GM23248 (cell line): ENCODE data around the gene OOSP3.

Experiments used
- EZH2 ChIP-seq: fragments of 200-600 bp; sonication (generic); IDR thresholded peaks from 2 replicates; pipeline ENCODE4 v1.6.1; 2018; ENCODE audit warnings: antibody characterized with exemption, mild to moderate bottlenecking; ENCODE audit not compliant: insufficient read depth, poor library complexity, severe bottlenecking
- EZH2phosphoT487 ChIP-seq: fragments of 200-600 bp; sonication (generic); IDR thresholded peaks from 2 replicates; pipeline ENCODE4 v1.6.1; 2018; ENCODE audit warnings: antibody characterized with exemption, moderate library complexity, mild to moderate bottlenecking, low read depth; ENCODE audit not compliant: insufficient read depth

DNA sequence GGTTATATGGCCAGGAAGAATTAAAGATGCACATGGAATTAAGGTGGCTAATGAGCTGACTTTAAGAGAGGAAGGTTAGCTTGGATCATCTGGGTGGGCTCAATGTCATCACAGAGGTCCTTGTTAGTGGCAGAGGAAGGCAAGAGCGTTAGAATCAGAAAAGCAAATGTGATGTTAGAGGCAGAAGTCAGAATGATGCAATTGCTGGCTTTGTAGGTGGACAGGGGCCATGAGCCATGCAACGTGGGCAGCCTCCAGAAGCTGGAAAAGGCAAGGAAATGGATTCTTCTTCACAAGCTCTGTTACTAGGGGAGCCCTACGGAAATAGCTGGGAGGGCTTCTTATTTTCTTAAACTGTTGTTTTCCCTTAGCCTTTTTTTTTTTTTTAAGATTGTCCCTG lies 31.0 kb upstream of the OOSP3 start:
- TF ChIP-seq EZH2 (no peak), EZH2phosphoT487 (no peak)
